HL-60 (cell line): ENCODE results near the gene LIMK2.

Experiments
- CTCF ChIP-seq: IDR thresholded peaks from one replicate; pipeline ENCODE4 v1.5.1; 2011; ENCODE audit warnings: low read length, control low read depth, inconsistent platforms; ENCODE audit not compliant: insufficient read depth
- REST ChIP-seq: IDR thresholded peaks from 2 replicates; pipeline ENCODE4 v1.6.1; 2012; ENCODE audit warnings: low read depth; ENCODE audit not compliant: insufficient replicate concordance

- peak; percentile 55 for TF ChIP-seq CTCF
- no peak for TF ChIP-seq REST
These were observed 18.9 kb downstream of the LIMK2 start for GRCh38 chr22:31230871-31231621.
